ENCODE data around the gene BDKRB2.
"Not testable (repeated sequence)": the region's sequence is repeated elsewhere in the genome, so short reads cannot be mapped to it uniquely, and the experiment has no call there.

The BDKRB2 gene

DNA sequence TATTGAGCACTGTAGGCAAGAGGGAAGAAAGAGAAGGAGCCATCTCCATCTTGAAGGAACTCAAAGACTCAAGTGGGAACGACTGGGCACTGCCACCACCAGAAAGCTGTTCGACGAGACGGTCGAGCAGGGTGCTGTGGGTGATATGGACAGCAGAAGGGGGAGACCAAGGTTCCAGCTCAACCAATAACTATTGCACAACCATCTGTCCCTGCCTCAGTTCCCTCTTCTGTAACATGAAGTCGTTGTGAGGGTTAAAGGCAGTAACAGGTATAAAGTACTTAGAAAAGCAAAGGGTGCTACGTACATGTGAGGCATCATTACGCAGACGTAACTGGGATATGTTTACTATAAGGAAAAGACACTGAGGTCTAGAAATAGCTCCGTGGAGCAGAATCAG, 37.5 kb downstream of the BDKRB2 start:
- DNase-seq (ENCODE audit: low spot score): no peak
- TF ChIP-seq CTCF (IDR thresholded peaks at IDR 0.05; ENCODE audit: borderline replicate concordance, control extremely low read depth, extremely low read depth, insufficient read depth, missing control alignments): no peak
- in situ Hi-C loops (cut with MboI; ENCODE audit: low sequenced_read_pairs, unreplicated experiment): no loop called here

- no peak for TF ChIP-seq CTCF (IDR thresholded peaks at IDR 0.05; ENCODE audit: borderline replicate concordance, control extremely low read depth, extremely low read depth, insufficient read depth, missing control alignments)
- in situ Hi-C loops (cut with MboI; ENCODE audit: low sequenced_read_pairs, unreplicated experiment): no loop called here
- DNase-seq (ENCODE audit: low spot score): no peak
Observed at GRCh38 chr14:96243785-96244184, 39.1 kb downstream of the BDKRB2 start.

DNA sequence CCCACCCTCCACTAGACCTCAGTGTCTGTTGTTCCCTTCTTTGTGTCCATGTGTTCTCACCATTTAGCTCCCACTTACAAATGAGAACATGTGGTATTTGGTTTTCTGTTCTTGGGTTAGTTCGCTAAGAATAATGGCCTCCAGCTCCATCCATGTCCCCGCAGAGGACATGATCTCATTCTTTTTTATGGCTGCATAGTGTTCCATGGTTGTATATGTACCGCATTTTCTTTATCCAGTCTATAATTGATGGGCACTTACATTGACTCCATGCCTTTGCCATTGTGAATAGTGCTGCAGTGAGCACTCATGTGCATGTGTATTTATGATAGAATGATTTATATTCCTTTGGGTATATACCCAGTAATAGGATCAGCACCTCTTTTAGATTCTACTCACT, 40.4 kb downstream of the BDKRB2 start:
- in situ Hi-C loops (cut with MboI; ENCODE audit: low sequenced_read_pairs, unreplicated experiment); DNase-seq (ENCODE audit: low spot score): not testable (repeated sequence)

- DNase-seq (ENCODE audit: low spot score): no peak
- in situ Hi-C loops (cut with MboI; ENCODE audit: low sequenced_read_pairs, unreplicated experiment): no loop called here
- TF ChIP-seq CTCF (IDR thresholded peaks at IDR 0.05; ENCODE audit: borderline replicate concordance, control extremely low read depth, extremely low read depth, insufficient read depth, missing control alignments): no peak
Observed at GRCh38 chr14:96245710-96246538, 41.3 kb downstream of the BDKRB2 start.

GRCh38 chr14:96246539-96246847, 41.9 kb downstream of the BDKRB2 start:
- no peak for TF ChIP-seq CTCF (IDR thresholded peaks at IDR 0.05; ENCODE audit: borderline replicate concordance, control extremely low read depth, extremely low read depth, insufficient read depth, missing control alignments)
- DNase-seq (ENCODE audit: low spot score): no peak
- in situ Hi-C loops (cut with MboI; ENCODE audit: low sequenced_read_pairs, unreplicated experiment): no loop called here

- no peak for TF ChIP-seq CTCF (IDR thresholded peaks at IDR 0.05; ENCODE audit: borderline replicate concordance, control extremely low read depth, extremely low read depth, insufficient read depth, missing control alignments)
- in situ Hi-C loops (cut with MboI; ENCODE audit: low sequenced_read_pairs, unreplicated experiment): no loop called here
- DNase-seq (ENCODE audit: low spot score): no peak
Observed at GRCh38 chr14:96247031-96247430, 42.4 kb downstream of the BDKRB2 start.

DNA sequence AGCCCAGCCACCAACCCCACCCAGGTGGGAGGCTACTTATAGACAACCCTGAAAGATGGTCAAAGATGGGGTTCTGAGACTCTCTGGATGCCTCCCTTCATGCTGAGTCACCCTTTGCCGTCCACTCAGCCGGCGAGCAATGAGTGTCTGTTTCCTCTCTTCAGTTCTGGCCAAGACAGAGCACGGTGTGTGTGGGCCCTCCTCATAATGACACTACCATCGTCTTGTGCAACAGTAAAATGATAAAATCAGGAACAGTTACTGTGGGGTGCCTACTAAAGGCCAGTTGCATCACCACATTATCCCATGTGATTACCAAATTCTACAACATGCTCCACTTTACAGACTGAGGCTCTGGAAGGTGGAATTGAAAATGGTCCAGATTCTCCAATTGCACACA, 44.4 kb downstream of the BDKRB2 start:
- in situ Hi-C loops (cut with MboI; ENCODE audit: low sequenced_read_pairs, unreplicated experiment): no loop called here

More for the DNA sequence above, 44.4 kb downstream of the BDKRB2 start:
- no peak for DNase-seq (ENCODE audit: low spot score)
- no peak for TF ChIP-seq CTCF (IDR thresholded peaks at IDR 0.05; ENCODE audit: borderline replicate concordance, control extremely low read depth, extremely low read depth, insufficient read depth, missing control alignments)
